HG03196 (cell line): Measurements from ENCODE around the gene SELENOI.
"Not testable (repeated sequence)": the region's sequence is repeated elsewhere in the genome, so short reads cannot be mapped to it uniquely, and the experiment has no call there.

ENCODE experiments used
- ATAC-seq: cut with Tn5 transposase; IDR thresholded peaks from one replicate; pipeline ENCODE4 v1.9.1; 2021; ENCODE audit not compliant: unreplicated experiment

The SELENOI gene

GRCh38 chr2:26355038-26355995, 9.4 kb downstream of the SELENOI start:
- ATAC-seq, result no peak

GRCh38 chr2:26356111-26356510, 10.2 kb downstream of the SELENOI start:
- ATAC-seq, result no peak

- no peak for ATAC-seq
Observed at GRCh38 chr2:26356771-26357170, 10.8 kb downstream of the SELENOI start.

DNA sequence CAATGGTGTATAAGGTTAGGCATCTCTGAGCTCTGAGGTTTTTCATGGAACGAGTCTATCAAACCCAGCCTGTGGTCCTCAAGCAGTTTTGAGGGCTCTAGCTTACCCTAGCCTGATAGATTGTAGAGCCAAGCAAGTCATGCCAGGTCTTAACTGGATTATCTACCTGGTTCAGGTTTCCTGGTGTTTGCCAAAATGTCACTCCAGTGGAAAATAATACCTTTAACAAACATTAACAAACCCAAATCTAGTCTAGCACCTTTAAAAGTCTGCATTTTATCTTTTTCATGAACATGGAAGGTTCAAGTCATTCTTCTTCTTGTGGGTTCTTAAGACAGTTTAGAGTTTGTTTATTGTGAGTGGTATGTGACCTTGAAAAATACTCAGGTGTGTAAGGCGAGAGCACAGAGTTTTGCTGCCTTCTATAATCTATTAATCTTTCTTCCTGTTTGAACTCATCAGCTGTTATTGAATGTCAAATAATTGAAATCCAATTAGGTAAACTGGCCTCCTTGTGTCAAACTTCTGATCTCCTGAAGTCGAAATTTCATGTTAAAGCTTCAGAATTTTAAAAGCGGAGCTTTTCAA, 14.0 kb downstream of the SELENOI start:
- ATAC-seq, result no peak

- ATAC-seq, result no peak
Observed at GRCh38 chr2:26363323-26363722, 17.4 kb downstream of the SELENOI start.

- ATAC-seq, result no peak
Observed at GRCh38 chr2:26363958-26364357, 18.0 kb downstream of the SELENOI start.

DNA sequence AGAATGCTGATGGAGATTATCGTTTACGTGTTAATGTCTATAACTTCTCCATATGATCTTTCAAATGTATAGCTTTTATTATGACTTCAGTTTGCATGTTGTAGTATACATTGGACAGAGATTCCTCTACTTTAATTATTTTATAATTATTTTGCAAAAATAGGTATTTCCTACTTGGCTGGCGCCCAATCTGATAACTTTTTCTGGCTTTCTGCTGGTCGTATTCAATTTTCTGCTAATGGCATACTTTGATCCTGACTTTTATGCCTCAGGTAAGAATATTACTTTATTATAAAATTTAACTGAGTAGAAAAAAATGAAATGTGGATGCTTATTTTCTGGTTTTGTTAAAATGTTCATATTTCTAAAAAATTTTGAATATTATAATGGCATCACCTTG, 18.7 kb downstream of the SELENOI start:
- ATAC-seq, result no peak

DNA sequence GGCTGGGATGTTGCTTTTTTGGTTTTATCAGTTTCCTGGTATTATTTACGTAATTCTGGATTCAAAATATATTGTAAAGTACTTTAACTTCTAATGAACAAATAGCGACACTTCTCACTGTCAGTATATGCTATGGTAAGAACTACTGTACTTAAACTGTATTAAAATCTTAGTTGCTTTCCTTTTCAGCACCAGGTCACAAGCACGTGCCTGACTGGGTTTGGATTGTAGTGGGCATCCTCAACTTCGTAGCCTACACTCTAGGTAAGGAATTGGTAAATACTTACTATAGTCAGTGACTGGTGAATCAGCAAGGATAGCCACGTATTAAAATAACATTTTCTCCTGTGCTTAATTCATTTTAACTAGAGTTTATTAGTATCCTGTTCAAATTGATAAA, 21.0 kb downstream of the SELENOI start:
- no peak for ATAC-seq

GRCh38 chr2:26369664-26370063, 23.7 kb downstream of the SELENOI start:
- not testable (repeated sequence) for ATAC-seq

DNA sequence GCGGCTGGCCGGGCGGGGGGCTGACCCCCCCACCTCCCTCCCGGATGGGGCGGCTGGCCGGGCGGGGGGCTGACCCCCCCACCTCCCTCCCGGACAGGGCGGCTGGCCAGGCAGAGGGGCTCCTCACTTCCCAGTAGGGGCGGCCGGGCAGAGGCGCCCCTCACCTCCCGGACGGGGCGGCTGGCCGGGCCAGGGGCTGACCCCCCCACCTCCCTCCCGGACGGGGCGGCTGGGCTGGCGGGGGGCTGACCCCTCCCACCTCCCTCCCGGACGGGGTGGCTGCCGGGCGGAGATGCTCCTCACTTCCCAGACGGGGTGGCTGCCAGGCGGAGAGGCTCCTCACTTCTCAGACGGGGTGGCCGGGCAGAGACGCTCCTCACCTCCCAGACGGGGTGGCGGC, 25.0 kb downstream of the SELENOI start:
- ATAC-seq, result not testable (repeated sequence)

GRCh38 chr2:26376799-26377198, 30.9 kb downstream of the SELENOI start:
- no peak for ATAC-seq

DNA sequence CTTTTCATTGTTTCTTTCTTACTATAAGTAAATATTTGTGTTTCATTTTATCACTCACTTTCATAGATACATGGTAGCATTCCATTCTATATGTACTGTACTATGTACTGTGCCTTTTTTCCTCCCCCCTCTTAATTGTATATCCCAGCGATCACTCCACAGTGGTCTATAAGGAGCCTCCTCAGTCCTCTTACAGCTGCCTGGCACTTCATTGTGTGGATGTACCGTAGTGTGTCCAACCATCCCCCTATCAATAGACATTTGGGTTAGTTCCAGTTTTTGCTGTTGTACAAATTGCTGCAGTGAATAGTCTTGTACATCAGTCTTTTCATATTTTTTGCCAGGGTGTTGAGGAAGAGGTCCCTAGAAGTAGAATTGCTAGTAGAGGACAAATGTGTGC, 34.3 kb downstream of the SELENOI start:
- no peak for ATAC-seq

GRCh38 chr2:26382564-26382963, 36.6 kb downstream of the SELENOI start:
- no peak for ATAC-seq

DNA sequence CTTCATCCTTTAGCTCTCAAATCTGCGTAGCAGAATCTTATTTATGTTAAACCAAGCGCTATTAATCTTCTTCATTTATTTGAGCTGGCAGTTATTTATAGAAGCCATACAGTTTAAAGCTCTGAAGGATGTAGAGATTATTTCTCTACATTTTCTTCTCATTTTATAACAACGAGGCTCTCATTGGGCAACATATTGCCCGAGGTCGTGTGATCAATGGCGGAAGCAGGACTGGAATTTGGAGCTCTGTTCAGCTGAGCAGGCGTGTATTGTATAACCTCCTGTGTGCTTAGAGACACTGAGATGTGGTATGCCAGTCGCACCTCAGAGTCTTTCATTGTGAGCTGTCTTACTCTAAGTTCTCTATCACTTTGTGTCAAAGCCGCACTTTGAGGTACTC, 38.2 kb downstream of the SELENOI start:
- no peak for ATAC-seq

GRCh38 chr2:26384597-26384996, 38.7 kb downstream of the SELENOI start:
- ATAC-seq, result no peak

DNA sequence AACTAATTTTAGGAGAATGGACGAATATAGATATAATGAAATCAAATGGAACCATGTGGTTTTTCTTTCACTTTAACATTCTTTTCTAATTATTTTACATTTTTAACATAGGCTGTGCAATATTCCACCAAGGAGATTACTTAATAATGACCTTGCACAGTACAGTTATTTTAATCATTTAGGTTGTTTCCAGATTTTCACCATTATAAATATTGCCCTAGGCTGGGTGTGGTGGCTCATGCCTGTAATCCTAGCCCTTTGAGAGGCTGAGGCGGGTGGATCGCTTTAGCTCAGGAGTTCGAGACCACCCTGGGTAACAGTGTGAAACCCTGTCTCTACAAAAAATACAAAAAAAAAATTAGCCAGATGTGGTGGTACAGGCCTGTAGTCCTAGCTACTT, 41.2 kb downstream of the SELENOI start:
- ATAC-seq, result no peak

DNA sequence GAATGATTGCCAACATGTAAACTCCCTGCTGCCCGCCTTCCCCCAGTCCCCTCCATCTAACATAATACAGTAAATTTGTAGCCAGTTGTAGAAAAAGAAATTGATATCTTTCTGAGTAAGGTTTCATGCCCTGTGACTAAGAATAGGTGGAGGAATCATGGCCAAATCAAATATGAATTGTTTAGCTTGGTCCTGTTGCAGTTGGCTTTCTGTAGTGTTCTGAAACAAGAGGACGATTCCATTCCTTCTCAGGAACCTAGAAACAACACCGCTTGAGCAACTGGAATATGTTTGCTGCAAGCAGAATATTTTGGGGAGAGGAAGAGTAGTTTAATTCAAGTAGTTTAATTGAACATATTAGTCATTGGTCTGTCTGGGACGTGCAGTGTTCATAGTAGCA, 48.8 kb downstream of the SELENOI start:
- no peak for ATAC-seq

GRCh38 chr2:26395394-26395793, 49.5 kb downstream of the SELENOI start:
- ATAC-seq, result no peak

- no peak for ATAC-seq
Observed at GRCh38 chr2:26396734-26397298, 50.9 kb downstream of the SELENOI start.

GRCh38 chr2:26399771-26400376, 53.9 kb downstream of the SELENOI start:
- no peak for ATAC-seq

- no peak for ATAC-seq
Observed at GRCh38 chr2:26400723-26401122, 54.8 kb downstream of the SELENOI start.
